NCI-H187 (cell line): ENCODE measurements around the gene AQP12A.
"Not testable (repeated sequence)": the region's sequence is repeated elsewhere in the genome, so short reads cannot be mapped to it uniquely, and the experiment has no call there.

Experiments used
- DNase-seq, 2 experiments: peaks; one replicate each; lab custom pipeline; 2025; lab: John Stamatoyannopoulos, UW

AQP12A gene, protein sequence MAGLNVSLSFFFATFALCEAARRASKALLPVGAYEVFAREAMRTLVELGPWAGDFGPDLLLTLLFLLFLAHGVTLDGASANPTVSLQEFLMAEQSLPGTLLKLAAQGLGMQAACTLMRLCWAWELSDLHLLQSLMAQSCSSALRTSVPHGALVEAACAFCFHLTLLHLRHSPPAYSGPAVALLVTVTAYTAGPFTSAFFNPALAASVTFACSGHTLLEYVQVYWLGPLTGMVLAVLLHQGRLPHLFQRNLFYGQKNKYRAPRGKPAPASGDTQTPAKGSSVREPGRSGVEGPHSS

DNA sequence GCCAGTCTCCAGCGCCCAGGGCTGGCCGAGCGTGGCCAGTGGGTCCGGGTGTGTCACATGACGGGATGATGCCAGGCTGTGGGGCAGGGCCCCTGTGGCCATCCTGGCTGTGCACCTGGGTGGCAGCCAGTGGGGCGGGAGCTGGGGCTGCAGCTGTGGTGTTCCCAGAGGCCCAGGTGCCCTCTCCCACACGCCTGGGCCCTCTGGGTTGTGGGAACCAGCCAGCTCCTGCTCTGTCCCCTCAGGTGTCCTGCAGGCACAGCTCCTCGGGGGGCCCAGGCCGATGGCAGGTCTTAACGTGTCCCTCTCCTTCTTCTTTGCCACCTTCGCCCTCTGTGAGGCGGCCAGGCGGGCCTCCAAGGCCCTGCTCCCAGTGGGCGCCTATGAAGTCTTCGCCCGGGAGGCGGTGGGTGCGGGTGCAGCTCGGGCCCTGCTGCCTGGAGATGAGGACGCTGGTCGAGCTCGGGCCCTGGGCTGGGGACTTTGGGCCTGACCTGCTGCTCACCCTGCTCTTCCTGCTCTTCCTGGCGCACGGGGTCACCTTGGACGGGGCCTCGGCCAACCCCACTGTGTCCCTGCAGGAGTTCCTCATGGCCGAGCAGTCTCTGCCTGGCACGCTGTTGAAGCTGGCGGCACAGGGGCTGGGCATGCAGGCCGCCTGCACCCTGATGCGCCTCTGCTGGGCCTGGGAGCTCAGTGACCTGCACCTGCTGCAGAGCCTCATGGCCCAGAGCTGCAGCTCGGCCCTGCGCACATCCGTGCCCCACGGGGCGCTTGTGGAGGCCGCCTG is at the start of gene AQP12A:
Gene AQP12A, plus strand, starts transcription at position 236 of the 790 bp plus-strand sequence. Its CDS starts 48 bp downstream, at position 284.
- not testable (repeated sequence) for DNase-seq

- DNase-seq = no peak
These were observed 49.4 kb upstream of the AQP12A start for GRCh38 chr2:240642061-240642805.

DNA sequence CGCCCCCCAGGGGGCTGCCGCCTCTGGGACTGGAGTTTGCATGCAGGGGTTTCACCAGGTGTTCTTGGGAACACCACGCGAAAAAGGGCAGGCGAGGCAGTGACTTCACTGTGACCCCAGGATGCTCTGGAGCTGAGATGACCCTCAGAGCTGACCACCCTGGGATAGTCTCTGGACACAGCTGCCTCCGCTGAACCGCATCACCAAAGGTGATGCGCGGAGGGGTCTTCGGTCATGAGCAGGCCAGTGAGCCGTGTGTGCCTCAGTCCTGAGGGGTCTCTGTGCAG is 48.9 kb upstream of the AQP12A start:
- DNase-seq = no peak

DNA sequence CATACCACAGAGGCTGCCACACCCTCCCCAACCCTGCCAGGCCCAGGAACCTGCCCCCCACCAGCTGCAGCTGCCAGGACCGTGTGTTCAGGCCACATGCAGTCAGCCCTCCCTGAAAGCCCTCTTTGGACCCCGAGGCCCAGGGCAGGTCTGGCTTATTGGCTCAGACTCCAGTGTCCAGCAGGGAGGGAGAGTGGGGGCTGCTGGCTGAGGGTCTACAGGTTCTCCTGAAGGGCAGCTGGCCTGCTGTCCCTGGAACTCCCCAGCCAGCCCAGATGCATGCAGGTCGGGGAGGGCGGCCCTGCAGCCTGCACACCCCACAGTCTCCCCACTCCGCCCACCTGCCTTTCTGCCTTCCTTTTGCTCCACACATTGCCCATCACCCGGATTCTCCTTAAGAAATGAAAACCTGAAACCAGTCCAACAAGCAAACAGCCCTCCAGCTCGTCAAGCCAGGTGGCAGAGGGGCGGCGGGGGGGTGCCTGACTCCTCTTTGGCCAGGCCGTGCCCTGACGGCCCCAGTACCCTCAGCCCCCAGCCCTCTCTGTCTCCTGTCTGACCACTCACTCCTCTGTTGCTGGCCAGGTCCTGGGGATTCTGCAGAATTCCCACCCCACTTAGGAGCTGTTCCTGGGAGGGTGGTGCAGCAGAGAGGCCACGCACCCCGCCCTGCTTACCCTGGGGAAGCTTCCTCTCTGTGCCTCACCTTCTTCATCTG is 48.4 kb upstream of the AQP12A start:
- DNase-seq = no peak

GRCh38 chr2:240643811-240644150 is 47.9 kb upstream of the AQP12A start:
- DNase-seq = no peak

DNA sequence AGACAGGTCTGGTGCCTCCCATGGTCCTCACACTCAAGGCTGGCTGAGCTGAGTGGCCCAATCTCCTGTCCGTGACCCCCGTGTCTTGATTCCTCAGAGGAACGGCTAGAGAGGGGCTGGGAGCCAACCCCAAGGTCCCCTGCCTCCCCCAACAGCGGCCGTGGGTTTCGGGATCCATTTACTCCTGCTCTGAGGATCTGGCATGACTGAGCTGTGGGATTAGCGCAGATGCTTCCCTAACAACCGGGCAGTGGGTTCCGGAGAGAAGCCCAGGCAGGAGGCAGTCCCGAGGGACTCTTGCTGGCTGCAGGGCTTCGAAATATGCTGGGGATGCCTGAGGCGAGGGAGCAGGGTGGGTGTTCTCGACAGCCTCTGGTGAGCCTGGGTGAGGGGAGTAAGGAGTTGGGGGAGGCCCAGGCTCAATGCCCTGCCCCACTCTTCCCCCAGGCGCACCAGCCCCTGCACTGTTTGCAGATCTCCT is 47.5 kb upstream of the AQP12A start:
- DNase-seq = no peak

- DNase-seq = no peak
These were observed 46.8 kb upstream of the AQP12A start for GRCh38 chr2:240644859-240645301.

DNA sequence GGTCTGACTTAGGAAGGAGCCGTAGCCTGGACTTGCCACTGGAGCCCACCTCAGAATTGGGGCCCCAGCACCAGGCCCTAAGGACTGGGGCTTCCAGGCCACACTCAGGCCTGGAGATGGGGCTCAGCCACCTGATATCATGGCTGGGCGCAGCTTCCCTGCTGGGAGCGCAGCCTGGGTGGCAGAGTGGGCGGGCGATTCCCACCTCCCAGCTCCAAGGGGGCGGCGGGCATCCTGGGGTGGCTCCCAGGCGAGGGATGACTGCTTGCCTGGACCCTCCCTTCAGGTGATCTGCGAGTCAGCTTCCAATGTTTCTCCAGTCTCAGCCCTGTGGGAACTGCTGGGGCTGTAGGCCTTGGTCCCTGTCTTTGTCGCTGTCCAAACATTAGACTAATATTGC is 46.3 kb upstream of the AQP12A start:
- DNase-seq = no peak

DNA sequence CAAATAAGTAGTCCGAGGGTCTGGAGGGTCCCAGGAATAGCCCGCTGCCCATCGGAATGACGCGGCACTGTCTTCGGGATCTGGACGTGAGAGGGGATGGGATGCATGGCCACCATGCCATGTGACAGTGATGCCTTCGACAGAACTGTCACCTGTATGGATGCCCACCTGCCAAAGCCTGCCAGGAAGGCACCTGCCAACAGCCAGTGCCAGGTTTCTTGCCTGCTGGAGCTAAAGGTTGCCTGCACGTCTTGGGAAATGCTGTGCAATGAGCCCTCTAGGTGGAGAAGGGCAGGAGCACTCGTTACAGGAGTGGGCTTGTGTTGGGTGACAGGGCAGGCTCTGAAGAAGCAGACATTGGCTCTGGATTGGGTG is 45.9 kb upstream of the AQP12A start:
- DNase-seq = no peak

GRCh38 chr2:240646176-240646899 is 45.3 kb upstream of the AQP12A start:
- DNase-seq = no peak

DNA sequence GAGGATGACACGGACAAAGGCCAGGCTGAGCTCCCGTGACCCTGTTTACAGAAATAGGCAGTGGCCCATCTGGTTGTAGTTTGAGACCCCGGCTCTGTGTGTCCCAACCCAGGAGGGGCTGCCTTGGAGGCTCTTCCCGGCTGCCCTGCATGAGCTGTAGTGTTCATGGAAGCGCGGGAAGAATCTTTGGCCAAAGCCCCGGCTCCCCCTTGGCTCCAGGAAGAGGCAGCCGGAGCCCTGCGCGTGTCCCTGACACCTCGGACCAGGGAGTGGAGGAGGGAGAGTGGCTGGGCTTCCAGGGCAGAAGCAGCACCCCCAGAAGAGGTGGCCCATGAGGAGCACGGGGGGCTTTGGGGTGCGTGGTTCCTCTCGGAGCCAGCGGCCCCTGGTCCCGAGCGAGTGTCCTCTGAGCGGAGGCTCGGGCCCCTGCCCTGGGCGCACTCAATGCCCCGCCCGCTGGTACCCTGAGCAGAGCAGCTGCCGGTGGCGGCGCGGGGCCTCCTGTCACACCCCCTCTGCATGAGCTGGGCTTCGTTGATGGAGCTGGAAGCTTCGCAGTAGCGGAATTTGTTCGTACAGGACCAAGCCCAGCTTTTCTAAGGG is 44.7 kb upstream of the AQP12A start:
- no peak for DNase-seq

DNA sequence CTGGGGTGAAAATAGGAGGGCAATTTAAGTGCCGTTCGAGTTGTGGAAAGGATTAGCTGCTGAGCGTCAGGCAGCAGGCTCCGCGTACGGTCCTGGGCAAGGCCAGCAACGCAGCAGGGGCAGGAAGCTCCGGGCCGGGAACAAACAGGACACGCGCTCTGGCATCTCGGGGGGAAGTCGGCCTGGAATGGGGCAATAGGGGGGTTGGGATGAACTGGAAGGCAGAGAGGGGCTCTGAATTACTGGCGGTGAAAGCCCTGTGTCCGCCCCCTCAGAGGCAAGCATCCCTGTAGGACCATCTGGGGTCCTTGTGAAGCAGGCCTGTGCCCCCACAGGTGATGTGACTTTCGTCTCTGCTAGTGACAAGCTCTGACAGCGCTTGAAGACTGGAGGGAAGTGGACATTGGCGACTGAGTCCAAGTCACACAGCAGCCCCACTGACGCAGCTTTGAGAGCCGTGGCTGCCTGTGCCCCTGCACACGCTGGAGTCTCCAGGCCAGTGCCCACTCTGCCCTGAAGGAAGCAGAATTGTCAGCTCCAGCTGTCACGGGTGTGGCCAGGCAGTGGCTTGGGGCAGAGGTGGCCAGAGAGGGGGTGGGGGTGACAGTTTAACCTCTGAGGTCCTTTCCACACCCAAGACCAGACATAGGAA is 44.0 kb upstream of the AQP12A start:
- no peak for DNase-seq

GRCh38 chr2:240648155-240648649 is 43.5 kb upstream of the AQP12A start:
- DNase-seq = no peak

DNA sequence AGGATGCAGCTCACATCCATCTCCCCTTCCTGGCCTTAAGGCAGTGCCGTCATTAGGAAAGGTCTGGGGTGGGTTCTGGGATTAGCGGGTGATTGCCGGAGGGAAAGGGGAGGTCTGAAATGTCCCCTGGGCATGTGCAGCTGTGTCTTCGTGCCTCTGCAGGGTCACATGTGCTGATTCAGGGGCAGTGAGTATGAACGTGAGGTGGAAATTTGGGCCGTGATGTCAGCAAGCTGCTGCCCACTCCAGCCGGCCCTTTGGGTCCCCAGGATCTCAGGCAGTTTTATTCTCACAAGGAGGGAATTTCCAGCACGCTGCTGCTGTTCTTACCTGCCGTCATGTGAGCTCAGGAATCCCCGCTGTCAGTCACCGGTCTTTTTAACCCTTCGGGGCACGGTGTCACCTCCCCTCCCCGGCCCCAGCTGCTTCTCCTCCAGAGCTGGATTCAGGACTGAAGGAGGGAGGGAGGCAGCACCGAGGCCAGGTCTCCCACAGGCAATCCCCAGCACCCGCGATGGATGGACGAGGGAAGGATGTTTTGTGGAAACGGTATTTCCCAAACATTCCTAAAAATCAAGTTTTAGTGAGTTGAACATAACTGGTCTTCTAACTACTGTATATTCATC is 42.9 kb upstream of the AQP12A start:
- DNase-seq = no peak

GRCh38 chr2:240649331-240649730 is 42.3 kb upstream of the AQP12A start:
- no peak for DNase-seq

GRCh38 chr2:240650254-240650965 is 41.3 kb upstream of the AQP12A start:
- DNase-seq = no peak

- DNase-seq = no peak
These were observed 40.5 kb upstream of the AQP12A start for GRCh38 chr2:240651185-240651584.

DNA sequence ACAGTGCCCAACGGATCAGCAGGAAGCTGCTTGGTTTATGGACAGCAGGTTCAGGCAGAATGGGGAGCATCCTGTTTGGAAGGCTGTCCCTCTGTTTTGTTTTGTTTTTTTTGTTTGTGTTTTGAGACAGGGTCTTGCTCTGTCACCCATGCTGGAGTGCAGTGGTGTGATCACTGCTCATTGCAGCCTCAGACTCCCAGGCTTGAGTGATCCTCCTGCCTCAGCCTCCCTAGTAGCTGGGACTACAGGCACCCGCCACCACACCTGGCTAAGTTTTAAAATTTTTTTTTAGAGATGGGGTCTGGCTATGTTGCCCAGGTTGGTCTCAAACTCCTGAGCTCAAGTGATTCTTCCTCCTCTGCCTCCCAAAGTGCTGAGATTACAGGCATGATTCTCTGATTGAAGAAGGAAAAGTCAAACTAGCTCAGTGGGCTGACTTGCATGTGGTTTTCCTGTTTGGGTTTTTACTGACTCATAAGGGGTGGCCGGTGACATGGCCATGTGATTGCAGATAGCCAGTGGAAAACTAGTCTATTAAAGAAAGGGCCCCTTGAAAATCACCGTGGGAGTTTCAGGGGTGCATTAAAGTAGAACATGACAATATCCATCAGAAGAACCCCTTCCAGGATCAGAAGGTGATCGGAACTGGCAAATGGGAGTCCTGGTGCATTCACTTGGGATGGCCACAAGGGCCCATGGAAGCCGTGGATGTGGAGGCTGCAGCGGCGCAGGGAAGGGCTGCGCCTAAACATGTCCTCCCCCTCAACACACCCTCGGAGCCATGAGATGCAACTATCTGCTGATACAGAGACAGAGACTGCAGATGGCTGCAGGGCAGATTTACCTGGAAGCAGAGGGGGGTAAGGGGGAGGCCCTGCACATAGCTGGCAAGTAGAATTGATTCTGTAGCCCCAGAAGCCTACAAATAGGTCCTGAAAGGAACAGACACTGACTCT is 35.5 kb upstream of the AQP12A start:
- DNase-seq = no peak
